HG03354 (cell line): ENCODE data around the gene GOLGA1.
A peak's percentile ranks its signal among the peaks of the same experiment; 100 is the strongest.
"Not testable (repeated sequence)": the region's sequence is repeated elsewhere in the genome, so short reads cannot be mapped to it uniquely, and the experiment has no call there.

ENCODE experiments used
- ATAC-seq: cut with Tn5 transposase; IDR thresholded peaks from one replicate; pipeline ENCODE4 v1.9.1; 2021; ENCODE audit warnings: mild to moderate bottlenecking; ENCODE audit not compliant: unreplicated experiment, poor library complexity, severe bottlenecking

GOLGA1 gene

GRCh38 chr9:124940894-124941678, at the start of gene GOLGA1:
TSS of gene GOLGA1 (minus strand) at chr9:124941083. CDS start at chr9:124938711, 2,372 bp downstream.
- peak; percentile 76 for ATAC-seq

- ATAC-seq: no peak
Observed at GRCh38 chr9:124983698-124984097, 42.8 kb upstream of the GOLGA1 start.

- no peak for ATAC-seq
Observed at GRCh38 chr9:124980431-124980830, 39.5 kb upstream of the GOLGA1 start.

GRCh38 chr9:124975131-124975530, 34.2 kb upstream of the GOLGA1 start:
- no peak for ATAC-seq

GRCh38 chr9:124973807-124974206, 32.9 kb upstream of the GOLGA1 start:
- no peak for ATAC-seq

- no peak for ATAC-seq
Observed at GRCh38 chr9:124972241-124972770, 31.4 kb upstream of the GOLGA1 start.

- no peak for ATAC-seq
Observed at GRCh38 chr9:124969401-124969800, 28.5 kb upstream of the GOLGA1 start.

- no peak for ATAC-seq
Observed at GRCh38 chr9:124968238-124968637, 27.4 kb upstream of the GOLGA1 start.

- ATAC-seq: not testable (repeated sequence)
Observed at GRCh38 chr9:124965775-124966568, 25.1 kb upstream of the GOLGA1 start.

GRCh38 chr9:124964604-124965003, 23.7 kb upstream of the GOLGA1 start:
- no peak for ATAC-seq

GRCh38 chr9:124964056-124964455, 23.2 kb upstream of the GOLGA1 start:
- no peak for ATAC-seq

GRCh38 chr9:124960409-124960752, 19.5 kb upstream of the GOLGA1 start:
- ATAC-seq: no peak

GRCh38 chr9:124959671-124960408, 19.0 kb upstream of the GOLGA1 start:
- not testable (repeated sequence) for ATAC-seq

GRCh38 chr9:124954255-124954654, 13.4 kb upstream of the GOLGA1 start:
- no peak for ATAC-seq

- ATAC-seq: no peak
Observed at GRCh38 chr9:124950050-124950718, 9.3 kb upstream of the GOLGA1 start.

GRCh38 chr9:124949387-124949786, 8.5 kb upstream of the GOLGA1 start:
- no peak for ATAC-seq

GRCh38 chr9:124947727-124948391, 7.0 kb upstream of the GOLGA1 start:
- no peak for ATAC-seq

- ATAC-seq: no peak
Observed at GRCh38 chr9:124946167-124946566, 5.3 kb upstream of the GOLGA1 start.
